ENCODE data around the gene APIP.

Gene APIP

GRCh38 chr11:34962034-34962433 lies 45.9 kb upstream of the APIP start:
- Histone ChIP-seq H3K9ac (ENCODE audit: low read length) (no peak overlapping the region), H3K27ac (ENCODE audit: low read depth, low read length) (no peak overlapping the region), H3K36me3 (ENCODE audit: low read length) (peaks cover 11% of the 10 kb centered on the region; the same call in 1 of the 2 replicates), H3K9me3 (ENCODE audit: insufficient read depth, low read length) (no peaks in the 10 kb centered on the region), H2AFZ (ENCODE audit: low read depth, low read length, severe bottlenecking) (no peak overlapping the region), H4K20me1 (ENCODE audit: low read depth, low read length) (no peaks in the 10 kb centered on the region), H3K4me3 (ENCODE audit: insufficient read depth, low read length, poor library complexity, severe bottlenecking) (no peak overlapping the region), H3K79me2 (ENCODE audit: insufficient read depth, low read length) (no peaks in the 10 kb centered on the region), H3K27me3 (ENCODE audit: low read length) (no peaks in the 10 kb centered on the region), H3F3A (ENCODE audit: insufficient read depth) (no peaks in the 10 kb centered on the region), H3K4me2 (ENCODE audit: low read depth, low read length, poor library complexity, severe bottlenecking) (no peak overlapping the region), H3K9me2 (replicated peaks; ENCODE audit: insufficient read depth, low read length) (no peaks in the 10 kb centered on the region)
- no peak for TF ChIP-seq EZH2phosphoT487 (conservative IDR thresholded peaks at IDR 0.05; ENCODE audit: low read length)

- Histone ChIP-seq H3K9me3 (ENCODE audit: insufficient read depth, low read length) (no peaks in the 10 kb centered on the region), H4K20me1 (ENCODE audit: low read depth, low read length) (no peaks in the 10 kb centered on the region), H3F3A (ENCODE audit: insufficient read depth) (no peaks in the 10 kb centered on the region), H3K27me3 (ENCODE audit: low read length) (no peaks in the 10 kb centered on the region), H3K9me2 (replicated peaks; ENCODE audit: insufficient read depth, low read length) (no peaks in the 10 kb centered on the region), H3K9ac (ENCODE audit: low read length) (no peak overlapping the region), H3K27ac (ENCODE audit: low read depth, low read length) (no peak overlapping the region), H3K4me3 (ENCODE audit: insufficient read depth, low read length, poor library complexity, severe bottlenecking) (no peak overlapping the region), H3K4me2 (ENCODE audit: low read depth, low read length, poor library complexity, severe bottlenecking) (no peak overlapping the region), H3K36me3 (ENCODE audit: low read length) (peaks cover 11% of the 10 kb centered on the region; the same call in 1 of the 2 replicates), H2AFZ (ENCODE audit: low read depth, low read length, severe bottlenecking) (no peak overlapping the region), H3K79me2 (ENCODE audit: insufficient read depth, low read length) (no peaks in the 10 kb centered on the region)
- TF ChIP-seq CTCF (IDR thresholded peaks at IDR 0.05; ENCODE audit: insufficient read depth, low read length, poor library complexity, severe bottlenecking) (no peak), EZH2phosphoT487 (conservative IDR thresholded peaks at IDR 0.05; ENCODE audit: low read length) (no peak)
These were observed 44.1 kb upstream of the APIP start for GRCh38 chr11:34960277-34960676.

- Histone ChIP-seq H4K20me1 (ENCODE audit: low read depth, low read length) (no peaks in the 10 kb centered on the region), H3K9ac (ENCODE audit: low read length) (no peak overlapping the region), H3F3A (ENCODE audit: insufficient read depth) (no peaks in the 10 kb centered on the region), H3K36me3 (ENCODE audit: low read length) (peaks cover 11% of the 10 kb centered on the region; the same call in 1 of the 2 replicates), H3K9me2 (replicated peaks; ENCODE audit: insufficient read depth, low read length) (no peaks in the 10 kb centered on the region), H3K79me2 (ENCODE audit: insufficient read depth, low read length) (no peaks in the 10 kb centered on the region), H2AFZ (ENCODE audit: low read depth, low read length, severe bottlenecking) (no peak overlapping the region), H3K27me3 (ENCODE audit: low read length) (no peaks in the 10 kb centered on the region), H3K4me3 (ENCODE audit: insufficient read depth, low read length, poor library complexity, severe bottlenecking) (no peak overlapping the region), H3K27ac (ENCODE audit: low read depth, low read length) (no peak overlapping the region), H3K4me2 (ENCODE audit: low read depth, low read length, poor library complexity, severe bottlenecking) (no peak overlapping the region), H3K9me3 (ENCODE audit: insufficient read depth, low read length) (no peaks in the 10 kb centered on the region)
- TF ChIP-seq CTCF (IDR thresholded peaks at IDR 0.05; ENCODE audit: insufficient read depth, low read length, poor library complexity, severe bottlenecking) (no peak), EZH2phosphoT487 (conservative IDR thresholded peaks at IDR 0.05; ENCODE audit: low read length) (no peak)
These were observed 43.6 kb upstream of the APIP start for GRCh38 chr11:34959770-34960169.

GRCh38 chr11:34957606-34958005 lies 41.4 kb upstream of the APIP start:
- Histone ChIP-seq H2AFZ (ENCODE audit: low read depth, low read length, severe bottlenecking) (no peak overlapping the region), H3K79me2 (ENCODE audit: insufficient read depth, low read length) (no peaks in the 10 kb centered on the region), H3K27ac (ENCODE audit: low read depth, low read length) (no peak overlapping the region), H3K9me2 (replicated peaks; ENCODE audit: insufficient read depth, low read length) (no peaks in the 10 kb centered on the region), H3K4me3 (ENCODE audit: insufficient read depth, low read length, poor library complexity, severe bottlenecking) (no peak overlapping the region), H3K36me3 (ENCODE audit: low read length) (peaks cover 11% of the 10 kb centered on the region; the same call in 1 of the 2 replicates), H3K9me3 (ENCODE audit: insufficient read depth, low read length) (no peaks in the 10 kb centered on the region), H3K27me3 (ENCODE audit: low read length) (no peaks in the 10 kb centered on the region), H4K20me1 (ENCODE audit: low read depth, low read length) (no peaks in the 10 kb centered on the region), H3F3A (ENCODE audit: insufficient read depth) (no peaks in the 10 kb centered on the region), H3K4me2 (ENCODE audit: low read depth, low read length, poor library complexity, severe bottlenecking) (no peak overlapping the region), H3K9ac (ENCODE audit: low read length) (no peak overlapping the region)
- TF ChIP-seq CTCF (IDR thresholded peaks at IDR 0.05; ENCODE audit: insufficient read depth, low read length, poor library complexity, severe bottlenecking) (no peak), EZH2phosphoT487 (conservative IDR thresholded peaks at IDR 0.05; ENCODE audit: low read length) (no peak)

Data from SU-DHL-6 (cell line).